HG03095 (cell line): Measurements from ENCODE around the gene RASD2.

Experiments
- ATAC-seq: cut with Tn5 transposase; IDR thresholded peaks from one replicate; pipeline ENCODE4 v1.9.1; 2021; ENCODE audit warnings: moderate library complexity; ENCODE audit not compliant: unreplicated experiment

The RASD2 gene

DNA sequence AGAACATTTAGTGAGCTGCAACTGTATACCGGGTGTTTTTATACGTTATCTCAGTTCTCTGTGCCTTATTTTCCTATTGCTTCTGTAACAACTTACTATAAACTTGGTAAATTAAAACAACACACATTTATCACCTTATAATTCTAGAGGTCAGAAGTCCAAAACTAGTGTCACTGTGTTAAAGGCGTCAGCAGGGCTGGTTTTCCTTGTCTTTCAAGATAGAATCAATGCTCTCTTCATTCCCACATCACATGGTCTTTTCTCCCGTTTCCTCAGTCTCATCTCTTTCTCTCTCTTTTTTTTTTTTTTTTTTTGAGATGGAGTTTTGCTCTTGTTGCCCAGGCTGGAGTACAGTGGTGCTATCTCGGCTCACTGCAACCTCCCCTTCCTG is 40.4 kb downstream of the RASD2 start:
- ATAC-seq = no peak

DNA sequence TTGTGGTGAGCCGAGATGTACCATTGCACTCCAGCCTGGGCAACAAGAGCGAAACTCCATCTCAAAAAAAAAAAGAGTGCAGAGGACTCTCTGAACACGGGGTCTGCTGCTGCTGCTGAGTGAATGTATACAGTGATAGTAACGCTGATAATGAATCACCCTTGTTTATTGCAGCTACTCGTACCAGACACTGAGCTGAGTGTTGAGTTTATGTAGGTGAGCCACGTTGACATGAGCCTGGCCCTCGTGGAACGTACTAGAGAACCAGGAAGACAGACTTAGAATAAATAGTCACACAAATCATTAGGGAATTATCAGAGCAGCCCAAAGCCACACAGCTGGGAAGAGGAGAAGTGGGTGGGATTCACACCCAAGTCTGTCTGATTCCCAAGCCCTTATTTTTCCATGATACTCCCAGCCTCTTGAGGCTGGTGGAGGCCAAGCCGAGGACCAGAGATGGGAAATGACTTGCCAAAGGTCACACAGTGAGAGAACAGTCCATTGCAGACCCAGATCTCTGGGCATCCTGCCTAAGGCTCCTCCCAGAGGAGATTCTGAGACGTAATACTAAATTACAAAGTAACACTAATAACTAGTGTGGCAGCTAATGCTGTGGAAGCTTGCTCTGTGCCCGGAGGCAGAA is 41.7 kb downstream of the RASD2 start:
- ATAC-seq = no peak

DNA sequence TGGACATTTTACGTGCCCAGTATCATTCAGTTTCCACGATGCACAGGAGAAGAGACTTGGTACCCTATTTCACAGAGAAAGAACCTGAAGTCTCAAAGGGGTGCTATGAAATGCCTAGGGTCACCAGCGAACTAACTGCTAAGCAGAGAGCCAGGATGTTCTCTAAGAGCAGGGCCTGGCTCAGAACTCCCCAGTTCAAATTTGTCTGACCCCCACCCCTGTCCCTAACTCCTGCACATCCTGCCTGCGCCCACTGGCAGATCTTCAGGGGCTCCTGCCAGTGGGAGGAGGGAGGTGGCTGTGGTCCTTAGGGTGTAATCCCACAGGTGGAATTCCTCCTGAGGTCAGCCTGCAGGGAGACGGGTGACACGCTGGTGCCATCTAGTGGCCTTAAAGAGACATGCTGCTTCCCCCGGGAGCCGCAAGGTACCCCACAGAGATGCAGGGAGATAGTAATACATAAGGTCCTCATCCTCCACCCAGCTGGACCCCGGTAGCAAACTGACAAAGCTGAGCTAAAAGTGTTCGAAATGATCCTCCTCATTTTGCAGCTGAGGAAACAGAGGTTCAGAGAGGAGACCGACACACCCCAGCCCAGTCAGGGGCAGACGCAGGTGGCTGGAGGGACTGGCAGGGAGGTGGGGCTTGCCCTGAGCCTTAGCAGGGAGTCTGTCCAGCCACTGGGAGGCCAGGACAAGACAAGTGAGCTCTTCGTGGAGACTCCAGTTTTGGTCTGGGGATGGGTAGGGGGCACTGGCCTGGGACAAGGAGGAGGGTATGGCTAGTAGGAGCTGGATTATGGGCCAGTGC is 42.4 kb downstream of the RASD2 start:
- ATAC-seq = no peak

DNA sequence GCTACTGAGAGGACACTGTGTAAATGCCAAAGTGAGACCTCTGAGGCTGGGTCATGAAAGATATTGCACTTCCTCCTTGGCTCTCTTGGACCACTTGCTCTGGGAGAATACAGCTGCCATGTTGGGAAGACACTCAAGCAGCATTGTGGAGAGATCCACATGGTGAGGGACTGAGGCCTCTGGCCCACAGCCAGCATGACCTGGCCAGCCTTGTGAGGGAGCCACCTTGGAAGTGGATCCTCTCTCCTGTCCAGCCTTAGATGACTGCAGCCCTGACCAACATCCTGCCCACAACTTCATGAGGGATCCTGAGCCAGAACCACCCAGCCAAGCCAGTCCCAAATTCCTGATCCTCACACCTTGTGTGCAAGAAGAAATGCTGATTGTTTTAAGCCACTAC is 46.1 kb downstream of the RASD2 start:
- ATAC-seq = no peak

DNA sequence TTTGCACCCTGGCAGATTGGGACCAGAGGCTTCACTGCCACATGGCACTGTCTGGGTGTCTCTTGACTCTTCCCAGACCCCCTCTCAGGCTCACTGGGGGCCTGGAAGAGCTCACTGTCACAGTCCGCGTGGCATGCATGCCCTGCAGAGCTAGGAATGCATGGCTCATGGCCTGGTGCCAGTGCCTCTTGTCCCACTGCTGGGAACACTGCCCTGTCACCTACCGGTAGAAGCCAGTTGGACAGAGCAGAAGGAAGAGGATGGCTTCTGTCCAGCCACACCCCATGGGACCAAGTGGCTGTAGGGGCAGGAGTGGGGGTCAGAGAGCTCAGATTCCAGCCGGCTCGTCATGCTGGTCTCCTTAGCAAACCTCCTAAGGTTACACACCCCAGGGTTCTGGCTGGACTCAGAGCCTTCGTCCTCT is 46.8 kb downstream of the RASD2 start:
- ATAC-seq = no peak

DNA sequence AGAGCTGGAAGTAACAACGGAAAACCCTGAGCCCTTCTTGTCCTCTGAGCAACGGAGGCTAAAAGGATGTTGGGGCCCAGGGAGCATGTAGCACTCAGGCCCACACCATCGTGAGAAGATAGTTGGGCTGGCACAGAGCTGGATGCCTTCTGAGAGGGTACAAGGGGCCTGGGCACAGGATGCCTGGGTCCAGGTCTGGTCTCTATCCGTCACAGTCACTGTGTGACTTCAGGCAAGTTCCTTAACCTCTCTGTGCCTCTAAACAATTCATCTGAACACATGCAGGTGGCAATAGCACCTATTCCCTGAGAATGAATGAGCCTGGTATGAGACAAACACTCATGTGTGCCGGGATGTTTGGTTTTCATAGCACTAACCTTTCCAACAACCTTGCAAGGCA is 47.3 kb downstream of the RASD2 start:
- ATAC-seq = no peak

DNA sequence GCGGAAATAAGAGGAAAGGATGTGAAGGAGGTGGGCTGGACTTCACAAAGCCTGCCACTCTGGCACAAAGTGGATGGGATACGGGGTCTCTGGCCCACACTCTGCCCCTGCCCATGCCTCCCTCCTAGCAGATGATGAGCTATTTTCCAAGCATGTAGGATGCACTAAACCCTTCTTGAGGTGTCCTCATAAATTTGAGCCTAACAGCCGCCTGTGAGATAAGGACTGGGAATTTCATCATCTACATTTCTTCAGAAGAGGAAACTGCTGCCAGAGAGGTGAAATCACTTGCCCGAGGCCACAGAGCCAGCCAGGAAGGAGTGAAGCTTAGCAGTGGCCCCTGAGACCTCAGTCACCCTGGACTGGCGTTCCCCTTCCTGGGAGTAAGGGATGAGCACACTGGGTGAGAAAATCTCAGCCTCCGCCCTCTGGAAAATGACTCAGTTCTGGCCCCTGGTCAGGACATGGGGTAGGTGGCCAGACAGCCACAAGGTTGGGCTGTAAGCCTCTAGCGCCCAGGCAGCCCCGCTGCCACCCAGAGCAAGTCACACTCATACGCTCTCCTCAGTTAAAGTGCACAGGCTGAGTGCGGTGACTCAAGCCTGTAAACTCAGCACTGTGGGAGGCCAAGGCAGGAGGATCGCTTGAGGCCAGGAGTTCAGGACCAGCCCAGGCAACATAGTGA is 48.6 kb downstream of the RASD2 start:
- no peak for ATAC-seq

DNA sequence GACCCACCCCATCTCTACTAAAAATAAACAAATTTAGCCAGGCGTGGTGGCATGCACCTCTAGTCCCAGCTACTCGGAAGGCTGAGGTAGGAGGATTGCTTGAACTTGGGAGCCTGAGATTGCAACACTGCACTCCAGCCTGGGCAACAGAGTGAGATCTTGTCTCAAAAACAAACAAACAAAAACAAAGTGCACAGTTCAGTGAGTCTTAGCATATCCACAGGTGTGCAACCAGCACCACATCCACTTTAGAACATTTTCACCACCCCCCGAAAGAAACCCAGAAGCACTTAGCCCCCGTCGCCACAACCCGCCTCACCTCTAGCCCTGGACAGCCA is 49.1 kb downstream of the RASD2 start:
- ATAC-seq = no peak

DNA sequence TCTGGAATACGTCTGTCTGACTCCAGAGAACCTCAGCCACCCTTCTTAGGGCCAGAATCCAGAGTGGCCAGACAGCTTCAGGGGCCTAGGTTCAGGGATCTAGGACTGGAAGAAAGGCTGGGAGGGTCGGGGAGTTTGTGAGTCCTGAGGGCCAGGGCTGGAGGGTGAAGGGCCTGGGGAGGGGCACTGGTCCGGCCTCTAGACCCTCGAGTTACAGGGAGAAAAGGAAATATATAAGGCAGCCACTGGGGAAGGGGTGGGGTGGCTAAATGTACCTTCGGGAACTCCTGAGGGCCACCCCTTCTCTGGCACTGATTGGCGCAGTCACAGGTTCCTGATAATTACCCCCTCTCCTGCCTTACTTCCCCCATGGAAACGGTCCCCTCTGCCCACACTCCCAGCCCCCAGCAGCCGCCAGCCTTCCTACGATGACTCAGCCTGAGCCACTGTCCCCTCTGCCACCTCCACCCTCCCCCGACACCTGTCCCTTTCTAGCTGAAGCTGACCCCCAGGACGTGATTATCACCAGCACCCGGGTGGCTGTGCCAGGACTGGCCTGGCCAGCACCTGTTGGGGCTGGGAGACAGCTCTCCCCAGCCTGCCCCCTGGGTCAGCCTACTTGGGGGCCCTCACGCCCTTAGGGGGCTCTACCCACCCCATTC is 50.1 kb downstream of the RASD2 start:
- ATAC-seq = no peak

DNA sequence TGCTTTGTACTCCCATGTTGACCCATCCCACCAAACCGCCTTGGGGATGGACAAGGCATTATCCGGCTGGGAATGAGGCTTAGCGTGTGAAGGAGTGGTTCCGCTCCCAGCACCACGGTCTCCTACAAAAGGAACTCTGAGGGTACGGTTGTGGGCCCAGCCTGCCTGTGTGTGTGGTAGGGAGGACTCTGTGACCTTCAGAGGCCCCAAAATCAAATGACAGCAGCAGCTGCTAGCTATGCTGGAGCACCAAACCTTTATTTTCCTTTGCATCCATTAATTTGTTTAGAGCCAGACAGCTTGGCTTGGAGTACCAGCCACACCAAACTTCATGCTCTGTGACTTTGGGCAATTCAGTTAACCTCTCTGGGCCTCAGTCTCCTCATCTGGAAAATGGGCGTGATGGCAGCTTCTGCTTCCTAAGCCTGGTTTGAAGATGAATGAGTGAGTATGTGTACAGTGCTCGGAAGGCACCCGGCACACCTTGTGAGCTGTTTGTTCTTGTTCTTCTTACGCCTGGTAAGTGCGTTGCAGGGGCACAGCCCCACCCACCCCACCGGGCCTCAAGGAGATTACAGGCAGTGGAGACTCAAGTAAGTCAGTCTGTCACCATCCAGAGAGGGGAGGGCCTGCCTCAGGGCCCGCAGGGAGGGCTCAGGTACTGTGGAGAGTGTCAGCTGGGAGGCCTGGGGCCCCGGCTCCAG is 51.2 kb downstream of the RASD2 start:
- no peak for ATAC-seq

DNA sequence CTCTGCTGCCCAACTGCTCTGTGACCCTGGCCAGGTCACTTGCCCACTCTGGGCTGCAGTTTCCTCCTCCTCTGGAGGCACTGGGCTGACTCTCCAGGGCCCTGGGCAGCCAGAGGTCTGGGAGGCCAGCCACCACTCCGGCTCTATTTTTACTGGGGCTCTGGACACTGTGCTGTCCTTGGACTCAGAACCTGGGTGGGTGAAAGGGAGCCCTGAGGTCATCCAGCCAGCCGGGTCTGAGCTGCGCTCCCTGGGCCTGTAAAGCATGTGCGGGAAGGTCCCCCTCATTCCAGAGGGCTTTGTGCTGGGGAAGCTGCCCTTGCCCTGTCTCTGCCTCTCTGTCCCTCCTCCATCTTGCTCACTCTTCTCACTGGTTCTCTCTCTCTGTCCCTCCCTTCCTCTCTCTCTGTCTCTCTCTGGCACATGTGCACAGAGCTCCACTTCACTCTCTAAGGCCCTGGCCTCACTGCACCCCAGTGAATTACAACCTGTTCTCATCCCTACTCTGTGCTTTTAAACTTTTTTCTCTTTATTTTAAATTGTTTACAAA is 51.9 kb downstream of the RASD2 start:
- ATAC-seq = no peak

DNA sequence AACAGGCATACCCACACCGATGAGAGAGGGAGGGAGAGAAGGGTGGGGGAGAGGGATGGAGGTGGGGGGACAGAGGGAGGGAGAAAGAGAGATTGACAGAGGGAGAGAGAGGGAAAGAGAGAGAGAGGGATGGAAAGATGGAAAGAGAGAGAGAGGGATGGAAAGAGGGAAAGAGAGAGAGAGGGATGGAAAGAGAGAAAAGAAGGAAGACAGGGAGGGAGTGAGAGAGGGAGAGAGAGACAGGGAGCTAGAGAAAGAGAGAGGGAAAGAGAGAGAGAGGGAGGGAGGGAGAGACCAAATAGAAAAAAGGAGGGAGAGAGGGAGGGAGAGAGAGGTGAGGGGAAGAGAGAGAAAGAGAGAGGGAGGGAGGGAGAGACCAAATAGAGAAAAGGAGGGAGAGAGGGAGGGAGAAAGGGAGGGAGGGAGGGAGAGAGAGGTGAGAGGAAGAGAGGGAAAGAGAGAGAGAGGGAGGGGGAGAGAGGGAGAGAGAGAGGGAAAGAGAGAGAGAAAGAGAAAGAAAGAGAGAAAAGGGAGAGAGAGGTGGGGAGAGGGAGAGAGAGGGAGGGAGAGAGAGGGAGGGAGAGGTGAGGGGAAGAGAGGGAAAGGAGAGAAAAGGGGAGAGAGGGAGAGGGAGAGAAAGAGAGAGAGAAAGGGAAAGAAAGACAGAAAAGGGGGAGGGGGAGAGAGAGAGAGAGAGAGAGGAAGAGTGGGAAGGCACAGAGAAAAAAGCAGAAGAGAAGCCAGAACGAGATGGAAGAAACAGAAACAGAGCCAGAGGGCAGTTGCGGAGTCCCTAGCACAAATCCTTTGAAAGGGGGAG is 52.6 kb downstream of the RASD2 start:
- no peak for ATAC-seq

DNA sequence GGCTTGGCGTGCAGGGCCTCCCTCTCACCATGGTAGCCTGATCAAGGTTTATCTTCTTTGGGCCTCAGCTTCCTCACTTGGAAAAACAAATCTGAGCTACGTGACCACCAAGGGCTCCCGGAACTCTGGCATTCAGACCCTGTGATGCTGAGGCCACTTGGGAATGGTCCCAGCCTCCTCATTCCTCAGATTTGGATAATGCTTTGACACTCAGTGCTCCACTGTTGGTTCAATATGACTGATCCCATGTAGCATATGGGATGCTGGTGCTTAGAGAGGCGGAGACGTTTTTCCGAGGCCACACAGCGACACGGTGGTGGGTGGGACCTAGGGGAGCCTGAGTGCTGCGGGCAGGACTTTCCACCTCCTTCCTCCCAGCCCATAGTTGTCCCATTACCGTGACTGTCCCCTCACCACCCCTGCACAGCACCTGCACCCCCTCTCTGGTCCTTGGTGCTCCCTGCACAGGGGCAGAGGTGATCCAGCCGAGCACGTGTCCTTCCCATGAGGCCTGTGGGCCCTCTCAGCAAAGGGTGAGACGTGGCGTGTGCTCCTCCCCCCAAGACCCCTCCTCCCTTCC is 53.4 kb downstream of the RASD2 start:
- no peak for ATAC-seq

DNA sequence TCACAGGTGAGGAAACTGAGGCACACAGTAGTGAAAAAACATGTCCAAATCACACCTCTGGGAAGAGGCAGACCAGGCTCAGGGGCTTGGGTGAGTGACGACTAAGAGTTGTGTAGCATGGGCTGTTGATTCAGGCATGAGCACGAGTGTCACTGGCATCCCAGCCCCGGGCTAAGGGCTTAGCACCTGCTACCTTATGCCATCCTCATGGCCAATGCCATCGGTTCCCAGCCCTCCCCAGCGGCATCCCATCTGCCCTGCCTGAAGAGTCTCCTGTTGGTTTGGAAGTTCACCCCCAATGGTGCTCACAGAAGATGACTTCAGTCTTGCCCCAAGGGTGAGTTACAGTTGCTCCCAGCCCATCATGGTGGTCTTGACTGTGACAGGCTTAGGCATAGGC is 54.1 kb downstream of the RASD2 start:
- no peak for ATAC-seq

DNA sequence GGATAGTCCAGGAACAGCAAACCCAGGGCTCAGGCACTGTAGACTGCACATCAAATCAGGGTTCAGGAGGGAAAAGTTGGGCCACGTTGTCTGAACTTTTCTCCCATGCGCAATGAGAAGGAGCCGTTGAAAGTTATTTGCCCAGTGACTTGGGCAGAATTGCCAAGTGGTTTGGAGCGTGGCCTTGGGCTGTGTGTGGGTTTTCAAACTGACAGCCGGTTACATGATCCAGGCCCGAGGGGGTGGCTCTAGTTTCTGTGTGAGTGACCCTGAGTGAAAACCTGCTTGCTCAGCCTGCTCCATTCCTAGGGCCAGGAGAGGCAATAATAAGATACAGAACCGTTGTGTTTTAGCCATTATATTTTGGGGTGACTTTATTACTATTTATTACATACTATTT is 56.2 kb downstream of the RASD2 start:
- ATAC-seq = no peak

DNA sequence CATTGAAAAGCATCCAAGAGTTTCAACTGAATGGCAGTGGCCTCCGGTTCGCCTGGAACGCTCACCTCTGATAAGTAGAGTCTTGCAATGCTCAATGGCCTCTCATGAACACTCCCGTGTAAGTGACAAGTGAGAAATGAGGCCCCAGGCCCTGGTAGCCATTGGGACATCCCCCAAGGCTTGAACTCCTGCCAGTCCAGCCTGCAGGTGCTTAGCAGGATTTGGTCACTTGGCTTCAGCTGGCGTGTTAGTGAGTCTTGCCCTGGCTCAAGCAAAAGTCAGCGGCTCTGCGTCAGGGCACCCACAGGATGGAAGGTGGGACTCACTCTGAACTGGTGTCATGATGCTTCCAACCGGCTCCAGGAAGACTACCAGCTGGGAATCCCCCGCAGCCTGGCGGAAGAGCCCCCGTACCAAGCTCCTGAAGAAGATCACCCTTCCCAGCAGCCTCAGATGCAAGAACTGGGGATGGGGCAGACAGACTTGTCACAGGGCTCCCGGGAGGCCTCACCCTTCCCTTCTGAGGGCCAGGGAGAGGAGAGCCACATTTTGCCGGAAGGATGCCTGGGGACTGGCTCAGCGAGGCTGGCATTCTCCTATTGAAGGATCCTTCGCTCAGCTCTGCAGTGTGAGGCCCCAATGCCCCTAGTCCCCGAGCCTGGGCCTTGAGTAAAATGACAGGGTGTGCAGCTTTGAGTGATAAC is 57.2 kb downstream of the RASD2 start:
- no peak for ATAC-seq

DNA sequence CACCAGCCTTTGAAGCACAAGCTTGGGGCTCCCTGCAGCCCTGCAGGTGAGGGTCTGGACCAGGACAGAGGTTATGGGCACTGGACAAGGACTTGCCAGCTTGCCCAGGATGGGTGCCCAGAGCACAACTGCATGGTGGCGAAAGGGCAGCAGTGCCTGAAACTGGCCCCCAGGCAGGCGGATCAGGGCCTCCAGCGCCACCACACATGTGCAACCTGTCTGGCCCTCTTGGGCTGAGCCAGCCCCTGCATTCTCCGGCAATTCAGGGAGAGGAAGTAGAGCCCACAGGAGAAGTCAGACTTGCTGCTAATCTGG is 57.7 kb downstream of the RASD2 start:
- no peak for ATAC-seq

DNA sequence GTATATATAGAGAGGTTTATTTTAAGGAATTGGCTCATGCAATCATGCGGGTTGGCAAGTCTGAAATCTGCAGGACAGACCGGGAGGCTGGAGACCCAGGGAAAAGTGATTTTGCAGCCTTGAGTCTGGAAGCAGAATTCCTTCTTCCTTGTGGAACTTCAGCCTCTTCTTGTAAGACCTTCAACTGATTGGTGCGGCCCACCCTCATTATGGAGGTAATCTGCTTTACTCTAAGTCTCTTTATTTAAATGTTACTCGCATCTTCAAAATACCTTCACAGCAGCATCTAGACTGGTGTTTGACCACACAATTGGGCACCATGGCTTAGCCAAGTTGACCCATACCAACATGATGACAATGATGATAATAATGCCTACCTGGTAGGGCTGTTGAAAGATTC is 58.7 kb downstream of the RASD2 start:
- no peak for ATAC-seq

DNA sequence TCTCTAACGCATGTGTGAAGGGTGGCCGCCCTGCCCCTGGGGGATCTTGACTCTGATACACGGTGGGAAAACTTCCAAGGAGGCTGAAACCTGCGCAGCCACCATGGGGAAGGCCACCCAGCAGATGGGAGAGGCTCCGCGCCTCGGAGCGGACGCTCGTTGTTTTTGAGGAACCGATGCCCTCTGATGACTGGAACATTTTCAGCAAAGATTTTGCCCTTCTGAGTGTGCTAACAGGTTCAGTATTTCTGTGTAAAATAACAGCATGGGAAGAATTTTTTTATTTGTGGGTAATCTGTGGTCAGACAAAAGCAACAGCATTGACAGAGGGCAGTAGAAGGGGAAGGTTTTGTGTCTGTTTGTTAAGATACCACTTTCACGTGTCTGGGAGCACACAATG is 59.8 kb downstream of the RASD2 start:
- no peak for ATAC-seq
